ENCODE data around the gene TNF.

The TNF gene

DNA sequence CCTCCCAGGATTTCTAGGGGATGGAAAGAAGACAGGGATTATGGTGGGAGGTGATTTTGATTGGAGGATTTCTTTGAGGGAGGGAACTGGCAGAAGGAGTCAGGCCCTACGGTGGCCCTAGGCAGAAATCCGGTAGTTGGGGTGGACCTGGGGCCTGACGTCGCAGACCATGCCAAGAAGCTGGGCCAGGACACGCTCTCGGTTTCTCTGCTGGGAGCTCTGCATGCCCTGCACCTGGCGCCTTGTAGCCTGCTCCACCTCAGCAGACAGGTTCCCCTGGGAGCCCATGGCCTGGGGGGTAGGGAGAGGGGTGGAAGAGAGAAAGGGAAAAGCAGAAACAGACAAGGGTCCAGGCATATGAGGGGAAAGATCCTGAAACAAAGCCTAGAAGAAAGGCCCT, 30.1 kb upstream of the TNF start:
- no peak for DNase-seq

DNA sequence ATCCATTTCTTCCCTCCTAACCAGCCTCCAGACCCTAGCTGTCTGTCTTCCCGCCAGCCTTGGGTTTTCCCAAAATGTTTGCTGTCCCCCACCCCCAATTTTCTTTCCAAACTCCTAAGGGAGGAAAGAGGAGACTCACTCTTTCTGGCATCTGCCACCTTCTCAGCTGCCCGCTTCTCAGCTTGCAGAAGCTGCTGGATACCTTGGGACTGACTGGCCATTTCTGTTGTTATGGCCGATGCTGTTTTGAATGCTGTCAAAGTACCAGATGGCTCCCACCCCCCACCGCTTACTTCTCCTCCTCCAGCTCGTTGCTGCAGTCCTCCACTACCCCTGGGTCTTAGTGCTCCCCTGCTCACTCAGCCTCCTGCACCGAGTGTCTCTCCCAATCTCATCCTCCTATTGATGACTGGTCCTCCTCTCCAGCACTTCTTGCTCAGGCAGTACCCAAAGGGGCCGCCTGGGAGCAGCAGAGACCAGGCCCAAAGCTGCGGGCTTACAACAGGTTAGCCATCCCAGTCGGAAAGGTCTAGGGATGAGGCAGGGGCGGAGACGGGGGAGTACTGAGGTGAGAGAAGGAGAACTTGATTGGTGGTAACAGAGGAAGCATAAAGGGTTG, 28.9 kb upstream of the TNF start, which contains the start of gene ATP6V1G2:
ATP6V1G2 (minus strand) TSS at position 270 of the 619 bp plus-strand sequence; CDS start at position 221, 49 bp downstream.
- peak; percentile 95 for DNase-seq

- DNase-seq, result peak; percentile 97
These were observed 28.2 kb upstream of the TNF start, which contains the start of gene NFKBIL1 for GRCh38 chr6:31546958-31547726. Gene NFKBIL1 (plus strand): TSS chr6:31547608. CDS start chr6:31547695, 87 bp downstream.

DNA sequence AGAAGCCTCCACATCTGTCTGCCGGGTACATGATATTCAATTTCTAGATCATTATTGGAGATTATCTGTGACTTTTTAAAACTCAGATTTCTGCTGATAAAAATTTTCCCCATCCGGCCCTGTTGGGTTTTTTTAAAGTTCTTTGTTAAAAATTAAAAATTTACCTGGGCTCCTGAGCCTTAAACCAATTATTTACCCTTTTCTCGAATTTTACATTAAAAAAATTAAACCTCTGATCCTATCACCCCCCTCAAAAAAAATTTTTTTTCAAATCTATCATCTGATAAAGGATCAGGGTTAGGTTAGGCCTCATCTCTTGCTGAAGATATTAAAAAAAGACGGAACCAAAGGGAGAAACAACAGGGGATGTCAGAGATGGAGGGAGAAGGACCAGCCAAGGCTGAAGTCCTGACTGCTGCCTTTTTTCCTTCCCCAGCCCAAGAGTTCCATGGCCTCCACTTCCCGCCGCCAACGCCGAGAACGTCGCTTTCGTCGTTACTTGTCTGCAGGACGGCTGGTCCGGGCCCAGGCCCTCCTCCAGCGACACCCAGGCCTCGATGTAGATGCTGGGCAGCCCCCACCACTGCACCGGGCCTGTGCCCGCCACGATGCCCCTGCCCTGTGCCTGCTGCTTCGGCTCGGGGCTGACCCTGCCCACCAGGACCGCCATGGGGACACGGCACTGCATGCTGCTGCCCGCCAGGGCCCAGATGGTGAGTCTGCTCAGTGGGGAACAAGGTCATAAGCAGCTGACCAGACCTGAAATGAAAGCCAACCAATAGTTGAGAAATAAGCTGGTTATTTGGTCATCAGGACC, 27.4 kb upstream of the TNF start:
- DNase-seq, result no peak

DNA sequence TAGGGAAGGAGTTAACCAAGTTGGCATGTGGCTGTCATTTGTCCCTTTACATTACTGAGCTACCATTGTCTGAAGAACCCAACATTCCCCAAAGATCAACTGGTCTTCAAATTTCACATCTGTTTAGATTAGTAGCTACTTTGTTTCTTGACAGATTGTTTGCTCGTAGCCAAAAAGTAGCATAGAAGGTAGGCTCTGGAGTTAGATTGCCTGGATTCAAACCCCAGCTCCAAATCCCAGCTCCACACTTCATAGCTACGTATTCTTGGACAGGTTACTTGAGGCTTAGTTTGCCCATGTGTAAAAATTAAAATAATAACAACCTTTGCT, 26.9 kb upstream of the TNF start:
- DNase-seq, result no peak

DNA sequence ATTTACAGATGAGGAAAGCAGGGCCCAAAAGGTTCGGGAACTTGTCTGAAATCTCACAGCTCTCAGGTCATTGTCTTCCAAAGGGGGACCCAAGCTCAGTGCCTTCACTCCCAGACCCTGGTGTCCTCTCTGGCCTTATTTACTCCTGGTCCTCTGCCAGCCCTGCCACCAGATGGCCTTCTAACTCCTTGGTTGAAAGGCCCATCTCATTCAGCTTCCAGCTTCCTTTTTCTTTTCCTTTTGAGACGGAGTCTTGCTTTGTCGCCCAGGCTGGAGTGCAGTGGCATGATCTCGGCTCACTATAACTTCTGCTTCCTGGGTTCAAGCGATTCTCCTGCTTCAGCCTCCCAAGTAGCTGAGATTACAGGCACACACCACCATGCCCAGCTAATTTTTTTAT, 24.0 kb upstream of the TNF start:
- peak; percentile 81 for DNase-seq

DNA sequence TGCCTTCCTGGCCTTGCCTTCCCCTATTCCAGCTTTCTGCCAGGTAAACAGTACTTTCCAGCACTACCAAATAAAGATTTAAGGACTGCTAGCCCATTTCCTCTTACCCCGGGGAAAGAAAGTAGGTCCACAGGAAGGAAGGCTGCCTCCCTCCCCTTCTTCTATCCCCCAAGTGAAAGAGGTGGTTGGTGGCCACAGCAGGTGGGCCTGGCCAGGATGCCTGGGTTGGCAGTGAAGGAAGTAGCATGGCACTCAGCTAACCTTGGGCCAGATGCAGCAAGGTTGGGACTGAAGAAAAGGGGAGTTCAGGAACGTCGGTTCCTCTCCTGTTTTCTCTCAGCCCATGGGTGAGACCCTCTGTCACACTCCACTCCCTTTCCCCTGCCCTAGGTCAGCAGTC, 19.1 kb upstream of the TNF start:
- no peak for DNase-seq

DNA sequence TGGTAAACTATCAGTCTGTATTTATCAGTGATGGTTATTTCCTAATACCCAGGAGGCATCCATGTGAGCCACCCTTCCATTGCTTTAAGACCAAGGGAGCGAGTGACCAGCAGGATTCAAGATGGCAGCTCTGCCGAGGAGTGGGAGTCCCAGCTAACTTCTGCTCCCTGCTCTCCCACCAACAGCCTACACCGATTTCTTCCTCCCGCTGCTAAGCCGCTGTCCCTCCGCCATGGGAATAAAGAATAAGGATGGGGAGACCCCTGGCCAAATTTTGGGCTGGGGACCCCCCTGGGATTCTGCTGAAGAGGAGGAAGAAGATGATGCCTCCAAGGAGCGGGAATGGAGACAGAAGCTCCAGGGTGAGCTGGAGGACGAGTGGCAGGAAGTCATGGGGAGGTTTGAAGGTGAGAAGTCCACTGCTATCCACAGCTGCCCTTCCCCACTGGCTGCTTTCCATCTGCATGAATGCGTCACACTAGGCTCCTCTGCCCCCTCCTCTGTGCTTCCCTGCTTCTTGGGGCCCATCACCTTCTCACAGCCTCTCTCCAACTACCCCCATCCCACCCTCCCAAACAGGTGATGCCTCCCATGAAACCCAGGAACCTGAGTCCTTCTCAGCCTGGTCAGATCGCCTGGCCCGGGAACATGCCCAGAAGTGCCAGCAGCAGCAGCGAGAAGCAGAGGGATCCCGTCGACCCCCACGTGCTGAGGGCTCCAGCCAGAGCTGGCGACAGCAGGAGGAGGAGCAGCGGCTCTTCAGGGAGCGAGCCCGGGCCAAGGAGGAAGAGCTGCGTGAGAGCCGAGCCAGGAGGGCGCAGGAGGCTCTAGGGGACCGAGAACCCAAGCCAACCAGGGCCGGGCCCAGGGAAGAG, 17.7 kb upstream of the TNF start:
- DNase-seq, result no peak

DNA sequence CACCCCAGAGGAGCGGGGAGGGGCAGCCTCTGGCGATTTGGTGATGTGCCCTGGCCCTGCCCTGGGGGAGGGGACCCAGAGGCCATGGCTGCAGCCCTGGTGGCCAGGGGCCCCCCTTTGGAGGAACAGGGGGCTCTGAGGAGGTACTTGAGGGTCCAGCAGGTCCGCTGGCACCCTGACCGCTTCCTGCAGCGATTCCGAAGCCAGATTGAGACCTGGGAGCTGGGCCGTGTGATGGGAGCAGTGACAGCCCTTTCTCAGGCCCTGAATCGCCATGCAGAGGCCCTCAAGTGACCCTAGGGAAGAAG, 17.1 kb upstream of the TNF start:
- DNase-seq, result no peak

DNA sequence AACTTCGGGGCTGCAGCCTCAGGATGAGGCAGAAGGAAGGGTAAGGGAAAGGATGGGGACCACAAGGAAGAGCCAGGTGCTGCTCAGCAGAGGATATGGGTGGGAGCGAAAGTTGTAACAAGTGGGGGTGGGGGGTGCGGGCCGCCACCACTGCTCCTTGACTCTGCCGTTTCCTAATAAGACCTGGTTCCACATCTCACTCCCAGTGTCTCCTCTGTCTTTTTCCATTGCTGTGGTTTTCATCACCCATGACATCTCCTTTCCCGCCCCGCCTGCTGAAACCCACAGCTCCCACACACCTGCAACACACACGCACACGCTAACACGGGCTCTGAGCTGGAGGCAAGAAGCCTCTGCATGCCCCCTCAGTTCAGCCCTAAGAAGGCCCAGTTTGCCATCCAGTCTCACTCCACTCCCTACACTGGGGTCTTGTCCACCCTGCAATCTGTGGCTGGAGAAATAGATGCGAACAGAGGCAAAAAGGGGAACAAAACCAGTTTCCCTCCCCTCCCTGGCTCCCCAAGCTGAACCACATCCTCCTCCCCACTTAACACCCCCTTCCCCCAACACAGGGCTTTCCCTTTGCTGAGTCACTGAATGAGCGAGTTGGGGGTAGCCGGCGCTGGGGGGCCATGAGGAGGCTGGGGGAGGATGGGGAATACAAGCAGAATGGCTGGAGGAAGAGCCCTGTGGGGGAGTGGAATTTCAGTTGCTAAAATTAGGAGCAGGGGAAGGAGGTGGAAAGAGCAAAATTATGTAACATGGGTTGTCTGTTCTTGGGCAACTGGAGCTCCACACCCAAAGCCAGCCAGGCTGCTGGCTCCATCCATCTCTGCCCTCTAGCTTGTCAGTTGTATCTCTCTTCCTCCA, 16.5 kb upstream of the TNF start:
- peak; percentile 80 for DNase-seq

DNA sequence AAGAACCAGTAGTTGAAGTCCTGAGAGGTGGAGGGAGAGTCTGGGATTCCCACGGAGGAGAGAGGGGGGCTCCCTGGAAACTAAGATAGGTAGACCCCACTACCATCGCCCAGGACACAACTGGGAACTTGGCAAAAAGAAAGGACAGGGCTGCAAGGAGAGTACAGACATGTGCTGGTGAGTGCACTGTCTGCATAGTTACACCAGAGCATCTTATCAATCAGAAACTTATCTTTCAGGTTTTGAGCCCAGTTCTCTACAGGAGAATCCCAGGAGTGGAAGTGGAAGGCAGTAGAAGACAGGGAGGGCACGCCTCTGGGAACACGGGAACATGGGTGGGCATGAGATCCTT, 15.8 kb upstream of the TNF start:
- DNase-seq, result no peak

DNA sequence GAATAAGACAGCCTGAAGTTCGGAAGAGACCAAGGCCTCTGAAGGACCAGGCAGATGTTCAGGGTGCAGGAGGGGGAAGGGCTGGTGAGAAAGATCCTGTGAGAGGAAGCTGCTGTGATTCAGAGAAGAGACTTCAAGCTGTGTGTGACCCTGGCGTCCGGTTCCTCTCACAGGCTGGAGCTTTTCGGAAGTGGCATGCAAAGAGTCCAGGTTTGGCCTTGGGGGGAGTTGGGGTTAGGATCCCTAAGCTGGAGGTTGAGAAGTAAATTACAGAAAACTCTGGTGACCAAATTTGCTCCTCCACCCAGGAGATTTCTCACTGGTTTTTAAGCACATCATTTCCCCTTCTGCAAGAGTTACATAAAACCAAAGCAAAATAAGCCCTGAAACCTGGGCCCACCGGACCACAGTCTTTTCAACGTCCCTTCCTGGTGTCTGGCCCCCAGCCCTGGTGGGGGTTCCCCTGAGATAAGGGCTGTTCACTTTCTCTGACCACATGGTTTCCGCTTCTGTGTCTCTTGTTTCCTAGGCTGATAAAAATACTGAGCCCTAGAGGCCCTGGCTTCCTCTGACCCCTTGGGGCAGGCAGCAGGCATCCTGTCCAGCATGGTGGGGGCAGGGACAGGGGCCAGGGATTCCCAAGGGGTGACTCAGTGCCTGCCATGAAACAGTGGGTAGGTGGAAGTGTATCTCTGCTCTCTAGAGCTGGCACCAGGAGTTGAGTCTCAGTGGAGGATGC, 15.2 kb upstream of the TNF start:
- peak; percentile 88 for DNase-seq

- no peak for DNase-seq
These were observed 14.7 kb upstream of the TNF start for GRCh38 chr6:31560697-31561058.

DNA sequence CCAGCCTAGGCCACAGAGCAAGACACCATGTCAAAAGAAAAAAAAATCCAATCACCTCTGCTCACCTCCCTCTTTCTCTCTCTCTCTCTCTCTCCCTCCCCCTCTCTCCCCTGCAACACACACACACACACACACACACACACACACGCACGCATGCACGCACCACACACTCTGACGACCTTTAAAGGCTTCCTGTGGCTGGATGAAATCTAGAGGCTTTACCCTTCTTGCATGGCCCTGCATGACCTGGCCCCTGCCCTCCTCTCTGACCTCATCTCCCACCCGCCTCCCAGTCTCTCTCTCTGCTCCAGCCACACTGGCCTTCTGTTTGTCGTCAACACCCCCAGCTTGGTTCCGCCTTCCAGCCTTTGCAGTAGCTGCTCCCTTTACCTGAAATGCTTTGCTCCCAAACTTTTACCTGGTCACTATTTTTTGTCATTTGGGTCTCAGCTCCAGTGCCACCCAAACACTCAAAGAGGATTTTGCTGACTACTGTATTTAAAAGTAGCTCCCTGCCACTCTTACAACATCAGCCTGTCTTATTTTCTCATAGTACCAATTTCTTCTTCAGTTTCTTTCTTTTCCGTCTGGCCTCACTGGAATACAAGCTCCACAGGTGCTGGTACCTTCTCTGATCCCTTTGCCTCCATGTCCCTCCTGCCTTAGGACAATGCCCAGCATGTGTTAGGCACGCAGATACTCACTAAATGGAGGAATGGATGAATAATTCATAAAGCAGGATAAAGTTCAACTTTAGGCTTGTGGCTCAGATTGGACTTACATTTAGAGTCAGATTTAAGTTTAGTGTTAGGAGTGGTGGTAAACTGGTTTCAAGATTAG, 7.6 kb upstream of the TNF start:
- DNase-seq, result no peak

DNA sequence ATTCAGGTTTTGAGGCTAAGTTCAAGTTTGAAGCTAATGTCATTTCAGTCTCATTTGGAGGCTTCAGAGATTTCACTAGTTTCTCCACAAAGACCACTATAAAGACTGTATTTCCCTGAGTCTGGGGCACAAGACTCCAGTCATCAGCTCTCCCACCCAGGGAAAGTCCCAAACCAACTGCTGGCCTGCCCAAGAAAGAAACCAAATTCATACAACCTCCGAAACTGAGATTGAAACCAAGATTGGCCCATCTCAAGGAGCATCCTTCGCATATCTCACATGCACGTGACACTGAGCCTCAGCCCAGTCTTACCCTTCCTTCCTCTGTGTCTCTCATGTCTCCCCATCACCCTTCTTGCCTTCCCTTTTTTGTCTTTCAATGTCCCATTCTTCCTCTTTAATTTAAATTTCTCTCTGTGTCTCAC, 6.8 kb upstream of the TNF start:
- DNase-seq, result peak; percentile 95

DNA sequence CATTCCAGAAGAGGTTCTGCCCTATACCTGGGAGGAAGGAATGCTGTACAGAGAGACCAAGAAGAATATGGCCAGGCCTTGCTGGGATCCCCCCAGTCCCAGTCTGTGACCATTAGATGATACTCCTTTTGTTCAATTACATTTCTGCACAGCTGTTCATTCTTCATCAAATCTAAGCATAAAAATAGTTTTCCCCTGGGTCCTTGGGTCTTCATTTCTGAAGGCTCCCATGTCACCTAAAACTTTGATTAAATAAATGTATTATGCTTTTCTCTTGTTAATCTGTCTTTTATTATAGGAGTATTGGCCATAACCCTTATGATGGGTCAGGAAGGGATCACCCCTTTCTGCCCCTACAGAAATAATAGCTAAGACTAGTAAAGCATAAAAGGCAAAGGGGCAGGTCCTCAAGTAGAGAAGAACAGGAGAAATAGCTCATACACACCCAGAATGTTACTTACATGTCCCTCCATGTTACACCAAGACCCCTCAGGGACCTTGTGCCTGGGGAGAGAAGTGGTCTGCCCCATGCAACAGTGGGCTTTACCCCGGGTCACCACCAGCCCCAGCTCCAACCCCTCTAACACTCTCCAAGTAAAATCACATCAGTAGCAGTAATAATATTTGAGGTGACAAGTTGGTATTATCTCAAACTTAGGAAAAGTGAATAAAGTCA, 5.4 kb upstream of the TNF start:
- DNase-seq, result no peak

DNA sequence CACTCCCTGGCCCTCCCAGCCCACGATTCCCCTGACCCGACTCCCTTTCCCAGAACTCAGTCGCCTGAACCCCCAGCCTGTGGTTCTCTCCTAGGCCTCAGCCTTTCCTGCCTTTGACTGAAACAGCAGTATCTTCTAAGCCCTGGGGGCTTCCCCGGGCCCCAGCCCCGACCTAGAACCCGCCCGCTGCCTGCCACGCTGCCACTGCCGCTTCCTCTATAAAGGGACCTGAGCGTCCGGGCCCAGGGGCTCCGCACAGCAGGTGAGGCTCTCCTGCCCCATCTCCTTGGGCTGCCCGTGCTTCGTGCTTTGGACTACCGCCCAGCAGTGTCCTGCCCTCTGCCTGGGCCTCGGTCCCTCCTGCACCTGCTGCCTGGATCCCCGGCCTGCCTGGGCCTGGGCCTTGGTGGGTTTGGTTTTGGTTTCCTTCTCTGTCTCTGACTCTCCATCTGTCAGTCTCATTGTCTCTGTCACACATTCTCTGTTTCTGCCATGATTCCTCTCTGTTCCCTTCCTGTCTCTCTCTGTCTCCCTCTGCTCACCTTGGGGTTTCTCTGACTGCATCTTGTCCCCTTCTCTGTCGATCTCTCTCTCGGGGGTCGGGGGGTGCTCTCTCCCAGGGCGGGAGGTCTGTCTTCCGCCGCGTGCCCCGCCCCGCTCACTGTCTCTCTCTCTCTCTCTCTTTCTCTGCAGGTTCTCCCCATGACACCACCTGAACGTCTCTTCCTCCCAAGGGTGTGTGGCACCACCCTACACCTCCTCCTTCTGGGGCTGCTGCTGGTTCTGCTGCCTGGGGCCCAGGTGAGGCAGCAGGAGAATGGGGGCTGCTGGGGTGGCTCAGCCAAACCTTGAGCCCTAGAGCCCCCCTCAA, 3.1 kb upstream of the TNF start, which contains the start of gene LTA:
LTA (plus strand) TSS at position 249 of the 871 bp plus-strand sequence; CDS start at position 703, 454 bp downstream.
- DNase-seq, result peak; percentile 89

Measured in activated CD4-positive, alpha-beta T cell treated with anti-CD3 and anti-CD28 coated beads, Interleukin-2, Interleukin-6, amounts not matched to agents 100 ng/mL and 50 ng/mL, durations not matched to agents 16 hours and 8 hours (primary cell).